Smooth muscle cell of the brain vasculature (primary cell): ENCODE results near the gene ARHGAP4.

Experiments used
- DNase-seq: peaks from one replicate; pipeline ENCODE4 v3.0.0-alpha.2; 2012; ENCODE audit warnings: low read depth, low spot score

Gene ARHGAP4

GRCh38 chrX:153868576-153869472 lies 57.2 kb downstream of the ARHGAP4 start:
- no peak for DNase-seq

GRCh38 chrX:153867671-153868070 lies 58.4 kb downstream of the ARHGAP4 start:
- no peak for DNase-seq

GRCh38 chrX:153867139-153867538 lies 58.9 kb downstream of the ARHGAP4 start:
- DNase-seq = no peak

- no peak for DNase-seq
Observed at GRCh38 chrX:153866302-153867019, 59.6 kb downstream of the ARHGAP4 start.

GRCh38 chrX:153865685-153866084 lies 60.4 kb downstream of the ARHGAP4 start:
- no peak for DNase-seq

- DNase-seq = no peak
Observed at GRCh38 chrX:153865321-153865580, 60.8 kb downstream of the ARHGAP4 start.

- no peak for DNase-seq
Observed at GRCh38 chrX:153864561-153865320, 61.3 kb downstream of the ARHGAP4 start.

- no peak for DNase-seq
Observed at GRCh38 chrX:153864101-153864500, 62.0 kb downstream of the ARHGAP4 start.

- no peak for DNase-seq
Observed at GRCh38 chrX:153863251-153863991, 62.6 kb downstream of the ARHGAP4 start.

GRCh38 chrX:153862369-153863250 lies 63.5 kb downstream of the ARHGAP4 start:
- no peak for DNase-seq

GRCh38 chrX:153861733-153862310 lies 64.2 kb downstream of the ARHGAP4 start:
- DNase-seq = no peak

- DNase-seq = no peak
Observed at GRCh38 chrX:153861151-153861550, 64.9 kb downstream of the ARHGAP4 start.
